Peyer's patch (tissue), 4 donors: ENCODE measurements around the gene VANGL2. TPM values are rescaled to one million over a fixed set of nuclear protein-coding genes. Genes with fewer than 3 reads are reported as not detected.

Experiments used
- DNase-seq, 3 donors: peaks; one replicate each; pipeline ENCODE4 v3.0.0-alpha.2; 2017 to 2019
- H3K27ac ChIP-seq, 4 donors: fragments of 200-600 bp; sonication (generic); one replicate each; pipeline ENCODE4 v1.5.1; 2016 to 2019
- H3K27me3 ChIP-seq, 2 donors: fragments of 200-600 bp; sonication (generic); one replicate each; pipeline ENCODE4 v1.5.1; 2019
- H3K36me3 ChIP-seq, 3 donors: fragments of 200-600 bp; sonication (generic); one replicate each; pipeline ENCODE4 v1.5.1; 2016 to 2019
- H3K4me1 ChIP-seq, 4 donors: fragments of 200-600 bp; sonication (generic); one replicate each; pipeline ENCODE4 v1.5.1; 2016 to 2019
- H3K4me3 ChIP-seq, 4 donors: fragments of 200-600 bp; sonication (generic); 1 replicate in 3 of 4; 2 replicates in 1 of 4; pipeline ENCODE4 v1.5.1; 2016 to 2019; ENCODE audit warnings: mild to moderate bottlenecking in 1 of 4
- H3K9me3 ChIP-seq, 4 donors: fragments of 200-600 bp; sonication (generic); one replicate each; pipeline ENCODE4 v1.5.1; 2016 to 2019; ENCODE audit warnings: mild to moderate bottlenecking in 1 of 4
- CTCF ChIP-seq, 6 experiments: fragments of 450-650 bp in 4 of 6; fragments of 200-600 bp in 2 of 6; sonication (generic) in 1 of 6; IDR thresholded peaks; one replicate each; pipeline ENCODE4 v1.5.1; 2017 to 2019; ENCODE audit warnings: antibody characterized with exemption in 6 of 6, mild to moderate bottlenecking in 3 of 6, moderate library complexity in 1 of 6
- POLR2A ChIP-seq, 2 donors: fragments of 450-650 bp; IDR thresholded peaks; one replicate each; pipeline ENCODE4 v1.5.1; 2017; ENCODE audit warnings: antibody characterized with exemption in 2 of 2, mild to moderate bottlenecking in 2 of 2, moderate library complexity in 2 of 2
- total RNA-seq, 4 donors: library from RNA; depleted of rRNA; stranded (reverse); fragments of >200 nt; gene quantifications; one replicate each; pipeline ENCODE4 v1.1.0, GENCODE V29; 2016

The VANGL2 gene
- total RNA-seq, 4 donors from 2014 or later, result 2.1 to 6.8 (median 4.1) TPM

- no peak for TF ChIP-seq POLR2A (IDR thresholded peaks at IDR 0.05)
- no peak for TF ChIP-seq CTCF (IDR thresholded peaks at IDR 0.05)
- Histone ChIP-seq H3K4me1 (no peaks in the 10 kb centered on the region), H3K27ac (no peak overlapping the region), H3K27me3 (no peaks in the 10 kb centered on the region), H3K4me3 (no peak overlapping the region), H3K9me3 (no peaks in the 10 kb centered on the region), H3K36me3 (no peaks in the 10 kb centered on the region)
- no peak for DNase-seq
Measured at GRCh38 chr1:160409486-160409885, 9.1 kb downstream of the VANGL2 start.

GRCh38 chr1:160410406-160411005 is 10.1 kb downstream of the VANGL2 start:
- no peaks in the 10 kb centered on the region for H3K36me3 ChIP-seq
- H3K27me3 ChIP-seq, result no peaks in the 10 kb centered on the region
- TF ChIP-seq CTCF (IDR thresholded peaks at IDR 0.05) (no peak), POLR2A (IDR thresholded peaks at IDR 0.05) (no peak)
- no peak for DNase-seq
- peak overlapping the region in 1 of 4 donors; percentile 39 for H3K27ac ChIP-seq
- no peak overlapping the region for H3K4me3 ChIP-seq
- no peaks in the 10 kb centered on the region for H3K4me1 ChIP-seq
- H3K9me3 ChIP-seq, result no peaks in the 10 kb centered on the region

GRCh38 chr1:160411271-160412027 is 11.1 kb downstream of the VANGL2 start:
- H3K9me3 ChIP-seq, result no peaks in the 10 kb centered on the region
- TF ChIP-seq POLR2A (IDR thresholded peaks at IDR 0.05), result no peak

DNA sequence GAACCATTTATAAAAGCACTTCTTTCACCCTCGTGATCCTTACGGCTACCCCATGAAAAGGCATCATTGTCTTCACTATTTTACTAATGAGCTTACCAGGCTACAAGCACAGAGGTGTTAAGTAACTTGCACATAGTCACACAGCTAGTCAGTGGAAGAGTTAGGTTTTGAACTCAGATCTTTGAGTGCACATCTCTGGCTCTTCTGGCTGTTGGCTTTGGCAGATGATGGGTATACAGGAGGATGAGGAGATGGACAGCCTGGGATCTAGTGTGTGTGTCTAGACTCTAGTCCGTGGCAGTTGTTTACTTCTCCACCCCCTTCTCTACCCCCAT is 11.6 kb downstream of the VANGL2 start:
- no peaks in the 10 kb centered on the region for H3K36me3 ChIP-seq
- DNase-seq, result no peak
- H3K27me3 ChIP-seq, result no peaks in the 10 kb centered on the region
- H3K4me1 ChIP-seq, result no peaks in the 10 kb centered on the region
- TF ChIP-seq CTCF (IDR thresholded peaks at IDR 0.05) (no peak), POLR2A (IDR thresholded peaks at IDR 0.05) (no peak)
- no peak overlapping the region for H3K4me3 ChIP-seq
- H3K9me3 ChIP-seq, result no peaks in the 10 kb centered on the region
- H3K27ac ChIP-seq, result no peak overlapping the region

More at GRCh38 chr1:160411271-160412027, 11.1 kb downstream of the VANGL2 start:
- Histone ChIP-seq H3K27ac (no peak overlapping the region), H3K36me3 (no peaks in the 10 kb centered on the region), H3K27me3 (no peaks in the 10 kb centered on the region), H3K4me3 (no peak overlapping the region), H3K4me1 (no peaks in the 10 kb centered on the region)
- no peak for DNase-seq

GRCh38 chr1:160413716-160414115 is 13.4 kb downstream of the VANGL2 start:
- H3K9me3 ChIP-seq, result no peaks in the 10 kb centered on the region

More at GRCh38 chr1:160413716-160414115, 13.4 kb downstream of the VANGL2 start:
- no peaks in the 10 kb centered on the region for H3K27me3 ChIP-seq
- H3K4me1 ChIP-seq, result no peaks in the 10 kb centered on the region
- H3K36me3 ChIP-seq, result no peaks in the 10 kb centered on the region
- TF ChIP-seq CTCF (IDR thresholded peaks at IDR 0.05), result no peak
- TF ChIP-seq POLR2A (IDR thresholded peaks at IDR 0.05), result no peak
- DNase-seq, result no peak
- no peak overlapping the region for H3K27ac ChIP-seq
- no peak overlapping the region for H3K4me3 ChIP-seq
